SK-N-SH treated with all-trans-retinoic acid at 6 μM for 48 hours (cell line): ENCODE results near the gene GJD2.

Experiments
- CSDC2 ChIP-seq: fragments of 250-450 bp; sonication (Bioruptor Pico); IDR thresholded peaks from 2 replicates; pipeline ENCODE4 v1.5.0; 2020; ENCODE audit warnings: mild to moderate bottlenecking, moderate library complexity
- ISL1 ChIP-seq: fragments of 250-450 bp; sonication (Bioruptor Pico); IDR thresholded peaks from 2 replicates; pipeline ENCODE4 v2.1.2; 2022; ENCODE audit warnings: mild to moderate bottlenecking, moderate library complexity
- SNAI2 ChIP-seq: fragments of 250-450 bp; sonication (Bioruptor Pico); IDR thresholded peaks from 2 replicates; pipeline ENCODE4 v1.5.0; 2020; ENCODE audit warnings: mild to moderate bottlenecking, moderate library complexity
- ZC3H10 ChIP-seq: fragments of 250-450 bp; sonication (Bioruptor Pico); IDR thresholded peaks from 2 replicates; pipeline ENCODE4 v1.5.1; 2021; ENCODE audit warnings: mild to moderate bottlenecking, moderate library complexity
- ZNF565 ChIP-seq: fragments of 450-650 bp; formaldehyde crosslinking; conservative IDR thresholded peaks from 2 replicates; pipeline ENCODE4 v1.5.0; 2020; ENCODE audit warnings: low read depth, mild to moderate bottlenecking, moderate library complexity
- TF ChIP-seq, protein P1 (sequence below): fragments of 250-450 bp; sonication (Bioruptor Pico); IDR thresholded peaks from 2 replicates; pipeline ENCODE4 v1.5.1; 2020; ENCODE audit warnings: low read depth, mild to moderate bottlenecking, moderate library complexity
- TF ChIP-seq, protein P2 (sequence below): fragments of 250-450 bp; sonication (Bioruptor Pico); IDR thresholded peaks from 2 replicates; pipeline ENCODE4 v1.8.0; 2021; ENCODE audit warnings: low read depth, mild to moderate bottlenecking, moderate library complexity, borderline replicate concordance
- TF ChIP-seq, protein P3 (sequence below): fragments of 250-450 bp; sonication (Bioruptor Pico); IDR thresholded peaks from 2 replicates; pipeline ENCODE4 v1.8.0; 2020; ENCODE audit warnings: mild to moderate bottlenecking, moderate library complexity, borderline replicate concordance

DNA sequence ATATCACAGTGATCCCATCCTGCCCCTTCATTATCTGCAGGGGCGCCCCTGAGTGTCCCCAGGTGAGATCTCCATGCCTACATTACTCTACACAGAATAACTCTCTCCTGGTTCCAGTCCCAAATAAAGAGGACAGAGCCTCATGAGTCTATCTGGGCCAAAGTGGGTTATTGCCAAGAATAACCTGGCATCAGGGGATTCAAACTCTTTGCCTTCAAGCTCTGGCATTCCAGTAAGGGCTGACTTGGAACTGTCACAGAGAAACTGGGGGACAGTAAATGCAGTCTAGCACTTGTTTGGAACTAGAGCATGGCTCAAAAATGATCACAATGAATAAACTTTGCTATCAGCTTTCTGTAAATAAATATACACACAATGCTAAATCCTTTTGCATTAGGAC, 30.3 kb downstream of the GJD2 start:
- no peak for TF ChIP-seq CSDC2 (CRISPR knock-in tag)
- TF ChIP-seq ZC3H10 (CRISPR knock-in tag): no peak
- TF ChIP-seq, protein P1, sequence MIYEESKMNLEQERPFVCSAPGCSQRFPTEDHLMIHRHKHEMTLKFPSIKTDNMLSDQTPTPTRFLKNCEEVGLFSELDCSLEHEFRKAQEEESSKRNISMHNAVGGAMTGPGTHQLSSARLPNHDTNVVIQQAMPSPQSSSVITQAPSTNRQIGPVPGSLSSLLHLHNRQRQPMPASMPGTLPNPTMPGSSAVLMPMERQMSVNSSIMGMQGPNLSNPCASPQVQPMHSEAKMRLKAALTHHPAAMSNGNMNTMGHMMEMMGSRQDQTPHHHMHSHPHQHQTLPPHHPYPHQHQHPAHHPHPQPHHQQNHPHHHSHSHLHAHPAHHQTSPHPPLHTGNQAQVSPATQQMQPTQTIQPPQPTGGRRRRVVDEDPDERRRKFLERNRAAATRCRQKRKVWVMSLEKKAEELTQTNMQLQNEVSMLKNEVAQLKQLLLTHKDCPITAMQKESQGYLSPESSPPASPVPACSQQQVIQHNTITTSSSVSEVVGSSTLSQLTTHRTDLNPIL (CRISPR knock-in tag): no peak
- no peak for TF ChIP-seq ZNF565
- no peak for TF ChIP-seq ISL1 (CRISPR knock-in tag)
- TF ChIP-seq, protein P2, sequence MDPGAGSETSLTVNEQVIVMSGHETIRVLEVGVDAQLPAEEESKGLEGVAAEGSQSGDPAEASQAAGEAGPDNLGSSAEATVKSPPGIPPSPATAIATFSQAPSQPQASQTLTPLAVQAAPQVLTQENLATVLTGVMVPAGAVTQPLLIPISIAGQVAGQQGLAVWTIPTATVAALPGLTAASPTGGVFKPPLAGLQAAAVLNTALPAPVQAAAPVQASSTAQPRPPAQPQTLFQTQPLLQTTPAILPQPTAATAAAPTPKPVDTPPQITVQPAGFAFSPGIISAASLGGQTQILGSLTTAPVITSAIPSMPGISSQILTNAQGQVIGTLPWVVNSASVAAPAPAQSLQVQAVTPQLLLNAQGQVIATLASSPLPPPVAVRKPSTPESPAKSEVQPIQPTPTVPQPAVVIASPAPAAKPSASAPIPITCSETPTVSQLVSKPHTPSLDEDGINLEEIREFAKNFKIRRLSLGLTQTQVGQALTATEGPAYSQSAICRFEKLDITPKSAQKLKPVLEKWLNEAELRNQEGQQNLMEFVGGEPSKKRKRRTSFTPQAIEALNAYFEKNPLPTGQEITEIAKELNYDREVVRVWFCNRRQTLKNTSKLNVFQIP (CRISPR knock-in tag): no peak
- no peak for TF ChIP-seq SNAI2
- TF ChIP-seq, protein P3, sequence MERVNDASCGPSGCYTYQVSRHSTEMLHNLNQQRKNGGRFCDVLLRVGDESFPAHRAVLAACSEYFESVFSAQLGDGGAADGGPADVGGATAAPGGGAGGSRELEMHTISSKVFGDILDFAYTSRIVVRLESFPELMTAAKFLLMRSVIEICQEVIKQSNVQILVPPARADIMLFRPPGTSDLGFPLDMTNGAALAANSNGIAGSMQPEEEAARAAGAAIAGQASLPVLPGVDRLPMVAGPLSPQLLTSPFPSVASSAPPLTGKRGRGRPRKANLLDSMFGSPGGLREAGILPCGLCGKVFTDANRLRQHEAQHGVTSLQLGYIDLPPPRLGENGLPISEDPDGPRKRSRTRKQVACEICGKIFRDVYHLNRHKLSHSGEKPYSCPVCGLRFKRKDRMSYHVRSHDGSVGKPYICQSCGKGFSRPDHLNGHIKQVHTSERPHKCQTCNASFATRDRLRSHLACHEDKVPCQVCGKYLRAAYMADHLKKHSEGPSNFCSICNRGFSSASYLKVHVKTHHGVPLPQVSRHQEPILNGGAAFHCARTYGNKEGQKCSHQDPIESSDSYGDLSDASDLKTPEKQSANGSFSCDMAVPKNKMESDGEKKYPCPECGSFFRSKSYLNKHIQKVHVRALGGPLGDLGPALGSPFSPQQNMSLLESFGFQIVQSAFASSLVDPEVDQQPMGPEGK: no peak
